LNCAP (cell line): ENCODE measurements around the gene C3orf62.

Experiments
- CTCF ChIP-seq: fragments of 450-650 bp; IDR thresholded peaks from 2 replicates; pipeline ENCODE4 v1.5.1; 2017; ENCODE audit warnings: mild to moderate bottlenecking

The C3orf62 gene

GRCh38 chr3:49265661-49266386, 11.2 kb downstream of the C3orf62 start:
- no peak for TF ChIP-seq CTCF

- TF ChIP-seq CTCF, result no peak
These were observed 13.7 kb downstream of the C3orf62 start for GRCh38 chr3:49263159-49263889.

GRCh38 chr3:49260806-49261324, 16.2 kb downstream of the C3orf62 start:
- TF ChIP-seq CTCF, result no peak

- TF ChIP-seq CTCF, result no peak
These were observed 19.8 kb downstream of the C3orf62 start for GRCh38 chr3:49257187-49257586.

DNA sequence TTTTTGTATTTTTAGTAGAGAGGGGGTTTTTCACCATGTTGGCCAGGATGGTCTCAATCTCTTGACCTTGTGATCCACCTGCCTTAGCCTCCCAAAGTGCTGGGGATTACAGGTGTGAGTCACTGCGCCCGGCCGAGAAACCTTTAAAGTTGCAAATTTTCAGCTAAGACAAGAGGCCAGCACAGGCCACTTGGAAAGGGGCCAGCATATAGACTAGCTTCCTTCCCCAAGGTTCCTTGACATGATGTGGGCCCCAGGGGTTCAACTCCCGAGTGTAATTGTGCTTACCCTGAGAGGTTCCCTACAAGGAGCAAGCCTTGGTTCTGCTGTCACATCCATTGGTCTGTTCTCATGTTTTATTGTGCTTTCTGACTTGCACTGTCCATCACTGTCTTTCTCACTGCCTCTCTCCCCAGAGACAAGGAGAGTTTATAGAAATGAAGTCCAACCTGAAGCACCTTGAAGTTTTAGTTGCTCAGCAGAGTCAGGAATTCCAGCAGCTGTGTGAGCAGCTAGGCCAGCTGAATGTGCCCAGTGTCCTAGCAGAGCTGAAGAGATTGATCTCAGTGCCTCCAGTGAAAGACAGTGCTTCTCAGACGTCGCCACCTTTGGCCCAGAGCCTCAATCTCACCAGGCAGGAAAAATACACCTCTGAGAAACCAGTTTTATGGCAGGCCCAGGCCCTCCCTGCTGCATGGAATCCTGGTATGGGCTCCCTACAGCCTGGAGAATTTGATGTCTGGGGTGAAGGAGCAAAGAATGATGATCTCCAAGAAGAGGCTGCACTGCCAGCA, 21.1 kb downstream of the C3orf62 start:
- TF ChIP-seq CTCF, result no peak

- no peak for TF ChIP-seq CTCF
These were observed 21.9 kb downstream of the C3orf62 start for GRCh38 chr3:49255112-49255511.

- TF ChIP-seq CTCF, result no peak
These were observed 23.5 kb downstream of the C3orf62 start for GRCh38 chr3:49253512-49253911.
